HG03064 (cell line): Measurements from ENCODE around the gene CLCA1.

Experiments
- ATAC-seq: cut with Tn5 transposase; IDR thresholded peaks from one replicate; pipeline ENCODE4 v1.9.1; 2021; ENCODE audit warnings: low read depth; ENCODE audit not compliant: unreplicated experiment

Gene CLCA1

DNA sequence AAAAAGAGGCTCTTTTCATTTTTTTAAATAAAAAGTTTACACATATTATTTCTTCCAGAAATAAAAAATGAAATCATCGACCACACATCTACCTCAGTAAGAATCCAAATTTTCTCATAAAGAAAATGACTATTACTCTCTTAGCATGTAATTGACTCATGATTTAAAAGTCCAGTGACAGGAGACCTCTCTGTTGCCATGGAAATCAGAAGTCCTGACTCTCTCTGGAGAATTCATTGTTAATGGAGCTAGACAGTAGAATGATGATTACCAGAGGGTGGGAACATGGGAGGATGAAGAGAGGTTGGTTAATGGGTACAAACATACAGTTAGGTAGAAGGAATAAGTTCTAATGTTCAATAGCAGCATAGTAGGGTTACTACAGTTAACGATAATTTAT, 73.1 kb downstream of the CLCA1 start:
- no peak for ATAC-seq

DNA sequence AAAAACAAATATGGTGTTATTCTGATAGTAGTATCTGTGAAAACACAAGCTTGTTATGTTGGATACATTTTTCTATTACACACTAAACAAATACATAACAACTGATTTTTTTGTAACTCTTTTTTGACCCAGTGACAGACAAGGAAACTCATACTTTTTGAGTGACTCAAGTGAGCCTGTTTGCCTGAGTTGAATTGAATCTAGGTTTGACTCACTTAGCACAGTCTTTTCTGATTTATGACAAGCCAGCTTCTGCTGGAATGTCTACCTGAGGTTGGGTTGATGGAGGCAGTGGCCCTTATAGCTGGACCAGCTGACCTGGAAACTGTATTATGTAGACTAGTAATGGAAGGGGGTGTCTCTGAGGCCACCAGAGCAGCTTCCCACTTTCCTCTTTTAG, 73.9 kb downstream of the CLCA1 start:
- no peak for ATAC-seq

DNA sequence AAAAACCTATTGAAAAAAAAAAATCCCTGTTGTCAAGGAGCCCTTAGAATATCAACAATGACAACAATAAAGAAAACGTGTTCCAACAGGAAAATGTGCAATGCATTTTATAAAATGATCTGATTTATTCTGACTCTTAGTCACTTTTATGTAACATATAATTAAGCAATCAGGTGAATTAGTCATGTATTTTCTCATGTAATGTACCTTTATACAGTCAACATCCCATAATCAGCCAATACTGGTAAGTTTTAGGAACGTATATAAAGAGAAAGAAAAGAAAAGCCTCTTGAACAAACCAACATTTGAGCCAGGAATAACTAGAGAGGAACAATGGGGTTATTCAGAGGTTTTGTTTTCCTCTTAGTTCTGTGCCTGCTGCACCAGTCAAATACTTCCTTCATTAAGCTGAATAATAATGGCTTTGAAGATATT, 78.1 kb downstream of the CLCA1 start, which contains the start of gene CLCA4:
TSS of gene CLCA4 (plus strand) at position 292 of the 435 bp plus-strand sequence. CDS start at position 334, 42 bp downstream.
- ATAC-seq: no peak

DNA sequence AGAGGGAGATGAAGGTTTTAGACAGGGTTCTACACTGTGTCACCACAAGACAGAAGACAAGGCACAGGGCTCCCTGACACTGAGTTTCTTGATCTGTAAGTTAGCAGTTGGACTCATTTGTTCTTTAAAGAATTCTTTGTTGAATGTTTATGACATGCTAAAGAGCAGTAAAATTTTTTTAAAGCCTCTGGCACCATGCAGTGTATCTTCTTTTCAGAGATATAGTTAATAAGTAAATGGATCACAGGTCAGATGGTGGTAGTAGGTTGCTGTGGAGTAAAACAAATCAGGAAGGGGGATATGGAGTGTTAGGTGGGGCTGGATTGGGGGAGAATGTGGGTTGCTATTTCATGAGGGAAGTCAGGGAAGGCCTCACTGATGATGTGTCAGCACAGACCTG, 80.1 kb downstream of the CLCA1 start:
- ATAC-seq: no peak
